Panc1 (cell line): ENCODE measurements around the gene CUL9. TPM values are rescaled to one million over a fixed set of nuclear protein-coding genes. Genes with fewer than 3 reads are reported as not detected.

Experiments
- ATAC-seq: fragments of 200-7000 bp; cut with Tn5 transposase; 2 replicates; pipeline ENCODE4 v1.9.1; 2020; ENCODE audit warnings: mild to moderate bottlenecking, moderate library complexity
- BruUV-seq: library from RNA; stranded (reverse); fragments of 400-500 nt; replicated peaks from 2 replicates; lab custom pipeline; 2021; lab: Mats Ljungman, UMichigan
- CTCF ChIA-PET: fragments of 300-600 bp; sonication (Branson Sonifier 250); formaldehyde crosslinking; loops from one replicate; lab custom pipeline; 2022; ENCODE audit warnings: antibody characterized with exemption; lab: Charles Lee
- POLR2A ChIA-PET: fragments of 300-600 bp; sonication (Branson Sonifier 250); formaldehyde crosslinking; loops from one replicate; lab custom pipeline; 2022; ENCODE audit warnings: antibody characterized with exemption; lab: Charles Lee
- DNase-seq: peaks from one replicate; pipeline ENCODE4 v3.0.0-alpha.2; 2010; ENCODE audit warnings: low read depth, low spot score
- H3K27ac ChIP-seq: 2 replicates; pipeline ENCODE4 v1.5.1; 2011; ENCODE audit warnings: mild to moderate bottlenecking, low read length, inconsistent platforms
- H3K27me3 ChIP-seq: fragments of 200-500 bp; sonication (Bioruptor generic); 2 replicates; pipeline ENCODE4 v1.6.0; 2014; ENCODE audit warnings: low read length, inconsistent platforms; ENCODE audit not compliant: control insufficient read depth, insufficient read depth
- H3K36me3 ChIP-seq: fragments of 200-500 bp; sonication (Bioruptor generic); 2 replicates; pipeline ENCODE4 v1.5.1; 2014; ENCODE audit warnings: inconsistent platforms, mild to moderate bottlenecking, low read length, moderate library complexity; ENCODE audit not compliant: control insufficient read depth, insufficient read depth
- H3K4me1 ChIP-seq: 2 replicates; pipeline ENCODE4 v1.5.1; 2011; ENCODE audit warnings: inconsistent platforms, mild to moderate bottlenecking, low read length, moderate library complexity; ENCODE audit not compliant: control insufficient read depth, insufficient read depth
- H3K4me3 ChIP-seq, 2 experiments: 2 replicates each; pipeline ENCODE4 v1.5.1; 2011 to 2012; ENCODE audit warnings: low read depth in 2 of 2, low read length in 2 of 2, mild to moderate bottlenecking in 2 of 2, inconsistent platforms in 1 of 2, moderate library complexity in 1 of 2
- H3K9me3 ChIP-seq: fragments of 200-500 bp; sonication (Bioruptor generic); 2 replicates; pipeline ENCODE4 v1.5.1; 2014; ENCODE audit warnings: low read depth, mild to moderate bottlenecking, inconsistent platforms, low read length, moderate library complexity; ENCODE audit not compliant: control insufficient read depth, insufficient read depth
- CTCF ChIP-seq: fragments of 450-650 bp; IDR thresholded peaks from 2 replicates; pipeline ENCODE4 v1.5.1; 2017; ENCODE audit warnings: mild to moderate bottlenecking
- POLR2AphosphoS5 ChIP-seq: IDR thresholded peaks from 2 replicates; pipeline ENCODE4 v1.6.1; 2012; ENCODE audit warnings: mild to moderate bottlenecking, low read depth, low read length, moderate library complexity
- REST ChIP-seq, 2 experiments: IDR thresholded peaks; 2 replicates each; pipeline ENCODE4 v1.6.1; 2011 to 2012; ENCODE audit warnings: low read depth in 2 of 2, control low read depth in 1 of 2, low read length in 1 of 2, mild to moderate bottlenecking in 1 of 2, moderate library complexity in 1 of 2; ENCODE audit not compliant: insufficient read depth in 1 of 2
- SIN3A ChIP-seq: IDR thresholded peaks from 2 replicates; pipeline ENCODE4 v1.6.1; 2012; ENCODE audit warnings: low read depth, mild to moderate bottlenecking, low read length, moderate library complexity, borderline replicate concordance; ENCODE audit not compliant: insufficient read depth
- TCF7L2 ChIP-seq: IDR thresholded peaks from 2 replicates; pipeline ENCODE4 v1.6.1; 2011; ENCODE audit warnings: mild to moderate bottlenecking, low read depth, low read length, inconsistent platforms
- in situ Hi-C: cut with HindIII; loops from 2 replicates; pipeline ENCODE4 v1.10.0; 2016; ENCODE audit warnings: low sequenced_read_pairs, low pct_unique_long_range_greater_than_20kb
- intact Hi-C: fragments of 100-400 bp; cut with micrococcal nuclease; formaldehyde crosslinking; loops from one replicate; pipeline ENCODE4 v1.10.0; 2022; ENCODE audit not compliant: unreplicated experiment
- total RNA-seq: library from RNA; stranded (reverse); gene quantifications from one replicate; pipeline ENCODE4 v1.2.1, GENCODE V29; 2021; ENCODE audit not compliant: unreplicated experiment

CUL9 gene
- total RNA-seq, 1 experiment from 2014 or later: 54.3 TPM

GRCh38 chr6:43261198-43261597, 79.2 kb downstream of the CUL9 start:
- in situ Hi-C loops: no loop called here
- H3K9me3 ChIP-seq: no peaks in the 10 kb centered on the region
- DNase-seq (no peak), ATAC-seq (no peak)
- H3K4me1 ChIP-seq: no peaks in the 10 kb centered on the region; the same call in 1 of the 2 replicates
- no peak overlapping the region for H3K27ac ChIP-seq
- ChIA-PET CTCF (interaction anchor here (0.7 kb wide), 1 partner anchor 14 kb away, joined by 10 read pairs; no protein-coding TSS in a partner anchor), POLR2A (no interaction called here)
- intact Hi-C loops: no loop called here
- no TSS peak for BruUV-seq
- TF ChIP-seq SIN3A (no peak), TCF7L2 (no peak), REST (IDR thresholded peaks at IDR 0.05; ENCODE audit: insufficient read depth in 1 of 2, low read depth in 2 of 2, low read length in 1 of 2) (no peak), CTCF (no peak), POLR2AphosphoS5 (no peak)
- H3K27me3 ChIP-seq: no peaks in the 10 kb centered on the region
- no peak overlapping the region for H3K4me3 ChIP-seq
- H3K36me3 ChIP-seq: no peaks in the 10 kb centered on the region

- no peak for ATAC-seq
- CTCF ChIA-PET: interaction anchor here (0.6 to 0.8 kb wide), 2 partner anchors 68 to 165 kb away, joined by 3 to 10 read pairs; partner anchors contain the start of gene ABCC10
- DNase-seq: no peak
- H3K9me3 ChIP-seq: no peaks in the 10 kb centered on the region
- H3K4me1 ChIP-seq: no peaks in the 10 kb centered on the region; the same call in 1 of the 2 replicates
- no peak overlapping the region for H3K27ac ChIP-seq
- POLR2A ChIA-PET: no interaction called here
- TF ChIP-seq POLR2AphosphoS5: no peak
- no peak for TF ChIP-seq TCF7L2
- no peak for TF ChIP-seq CTCF
- TF ChIP-seq REST (IDR thresholded peaks at IDR 0.05; ENCODE audit: insufficient read depth in 1 of 2, low read depth in 2 of 2, low read length in 1 of 2): no peak
- TF ChIP-seq SIN3A: no peak
- intact Hi-C loops: loop anchor here (2.0 kb wide), 1 partner anchor 73 kb away; no protein-coding TSS in a partner anchor
- in situ Hi-C loops: no loop called here
- BruUV-seq: no TSS peak
- H3K4me3 ChIP-seq: no peak overlapping the region
- H3K27me3 ChIP-seq: no peaks in the 10 kb centered on the region
- no peaks in the 10 kb centered on the region for H3K36me3 ChIP-seq
Measured at GRCh38 chr6:43262000-43262779, 80.2 kb downstream of the CUL9 start.
